ENCODE measurements around the gene NELL1. TPM values are rescaled to one million over a fixed set of nuclear protein-coding genes. Genes with fewer than 3 reads are reported as not detected.

Gene NELL1
- total RNA-seq, 2 donors from 2014 or later = not detected

GRCh38 chr11:20808328-20808727, 138.9 kb downstream of the NELL1 start:
- no peak overlapping the region for H3K27ac ChIP-seq
- H3K4me3 ChIP-seq = no peak overlapping the region
- no peaks in the 10 kb centered on the region for H3K4me1 ChIP-seq
- H3K27me3 ChIP-seq = no peaks in the 10 kb centered on the region
- ATAC-seq (no peak), DNase-seq (no peak)
- no peaks in the 10 kb centered on the region for H3K36me3 ChIP-seq (replicated peaks in 1 of 2; ENCODE audit: insufficient read depth in 1 of 2, low read depth in 2 of 2)
- WGBS, 2 donors = 4 to 14% methylated on average over 1 of the region's 1 CpG
- peaks cover 0 to 4% (median 0%) of the 10 kb centered on the region in 3 donors for H3K9me3 ChIP-seq
- no peak for TF ChIP-seq CTCF (IDR thresholded peaks at IDR 0.05)
- TF ChIP-seq POLR2A (IDR thresholded peaks at IDR 0.05) = no peak
- intact Hi-C loops (cut with DNase I) = no loop called here

- Histone ChIP-seq H3K27me3 (no peaks in the 10 kb centered on the region), H3K27ac (no peak overlapping the region), H3K9me3 (no peaks in the 10 kb centered on the region), H3K36me3 (replicated peaks in 1 of 2; ENCODE audit: insufficient read depth in 1 of 2, low read depth in 2 of 2) (no peaks in the 10 kb centered on the region), H3K4me3 (no peak overlapping the region), H3K4me1 (no peaks in the 10 kb centered on the region)
- intact Hi-C loops (cut with DNase I) = no loop called here
- no peak for ATAC-seq
- DNase-seq = no peak
- TF ChIP-seq POLR2A (IDR thresholded peaks at IDR 0.05) (no peak), CTCF (IDR thresholded peaks at IDR 0.05) (no peak)
- WGBS, 2 donors = 52 to 55% methylated on average over 2 of the region's 2 CpGs
Observed at GRCh38 chr11:20821046-20821445, 151.7 kb downstream of the NELL1 start.

- Histone ChIP-seq H3K27ac (no peak overlapping the region), H3K4me3 (no peak overlapping the region), H3K27me3 (no peaks in the 10 kb centered on the region), H3K36me3 (replicated peaks in 1 of 2; ENCODE audit: insufficient read depth in 1 of 2, low read depth in 2 of 2) (no peaks in the 10 kb centered on the region), H3K9me3 (no peaks in the 10 kb centered on the region), H3K4me1 (no peaks in the 10 kb centered on the region)
- TF ChIP-seq CTCF (IDR thresholded peaks at IDR 0.05) = no peak
- no peak for TF ChIP-seq POLR2A (IDR thresholded peaks at IDR 0.05)
- DNase-seq = no peak
- intact Hi-C loops (cut with DNase I) = no loop called here
- ATAC-seq = no peak
Observed at GRCh38 chr11:20821470-20821869, 152.1 kb downstream of the NELL1 start.

GRCh38 chr11:20824773-20825172, 155.4 kb downstream of the NELL1 start:
- Histone ChIP-seq H3K9me3 (no peaks in the 10 kb centered on the region), H3K36me3 (replicated peaks in 1 of 2; ENCODE audit: insufficient read depth in 1 of 2, low read depth in 2 of 2) (no peaks in the 10 kb centered on the region), H3K4me1 (no peaks in the 10 kb centered on the region), H3K27me3 (no peaks in the 10 kb centered on the region), H3K27ac (no peak overlapping the region), H3K4me3 (no peak overlapping the region)
- intact Hi-C loops (cut with DNase I) = no loop called here
- ATAC-seq (no peak), DNase-seq (no peak)
- TF ChIP-seq CTCF (IDR thresholded peaks at IDR 0.05) (no peak), POLR2A (IDR thresholded peaks at IDR 0.05) (no peak)
- 19 to 40% methylated on average over 1 to 2 of the region's 2 CpGs for WGBS, 2 donors

DNA sequence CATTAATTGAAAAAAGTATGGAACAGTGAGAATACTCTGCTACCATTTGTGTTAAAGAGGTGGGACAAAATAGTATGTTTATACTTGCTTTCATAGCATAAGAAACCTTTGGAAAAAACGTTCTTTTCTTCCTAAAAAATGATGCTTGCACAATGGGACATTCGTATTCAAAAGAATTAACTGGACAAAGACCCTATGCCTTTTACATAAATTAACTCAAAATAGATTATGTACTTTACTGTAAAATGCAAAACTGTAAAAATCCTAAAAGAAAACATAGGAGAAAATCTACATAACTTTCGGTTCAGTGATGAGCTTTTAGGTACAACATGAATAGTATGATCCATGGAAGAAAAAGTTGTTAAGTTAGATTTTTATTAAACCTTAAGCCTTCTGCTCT, 166.2 kb downstream of the NELL1 start:
- Histone ChIP-seq H3K4me1 (no peaks in the 10 kb centered on the region), H3K27ac (no peak overlapping the region), H3K36me3 (replicated peaks in 1 of 2; ENCODE audit: insufficient read depth in 1 of 2, low read depth in 2 of 2) (no peaks in the 10 kb centered on the region), H3K4me3 (no peak overlapping the region), H3K27me3 (no peaks in the 10 kb centered on the region), H3K9me3 (no peaks in the 10 kb centered on the region)
- WGBS, 2 donors = 48 to 53% methylated on average over 3 of the region's 3 CpGs
- intact Hi-C loops (cut with DNase I) = no loop called here
- DNase-seq (no peak), ATAC-seq (no peak)
- TF ChIP-seq CTCF (IDR thresholded peaks at IDR 0.05) (no peak), POLR2A (IDR thresholded peaks at IDR 0.05) (no peak)

Data from body of pancreas (tissue), 4 donors.